Natural killer cell (primary cell): ENCODE results near the gene ARRDC5. TPM values are rescaled to one million over a fixed set of nuclear protein-coding genes. Genes with fewer than 3 reads are reported as not detected.

ENCODE experiments used
- ATAC-seq, 3 donors: fragments of 150-1000 bp in 2 of 3; fragments of 200-7000 bp in 1 of 3; cut with Tn5 transposase; 1 replicate in 1 of 3; 2 replicates in 2 of 3; pipeline ENCODE4 v1.10.0; 2021; ENCODE audit warnings: mild to moderate bottlenecking in 2 of 3, moderate library complexity in 2 of 3
- DNase-seq, 2 donors: peaks; one replicate each; pipeline versions ENCODE4 v3.0.0 to v3.0.0-alpha.2; 2013 to 2021; ENCODE audit warnings: mixed read lengths in 1 of 2
- H3K27ac ChIP-seq: one replicate; pipeline ENCODE4 v1.5.1; 2013; ENCODE audit warnings: mild to moderate bottlenecking, low read length
- H3K27me3 ChIP-seq: one replicate; pipeline ENCODE4 v1.6.1; 2013; ENCODE audit warnings: low read length; ENCODE audit not compliant: control insufficient read depth, insufficient read depth
- H3K36me3 ChIP-seq: one replicate; pipeline ENCODE4 v1.6.1; 2013; ENCODE audit warnings: low read length; ENCODE audit not compliant: control insufficient read depth, insufficient read depth
- H3K4me1 ChIP-seq: one replicate; pipeline ENCODE4 v1.6.1; 2013; ENCODE audit warnings: low read length; ENCODE audit not compliant: control insufficient read depth, insufficient read depth
- H3K4me3 ChIP-seq: one replicate; pipeline ENCODE4 v1.5.1; 2013; ENCODE audit warnings: low read length
- H3K9me3 ChIP-seq: one replicate; pipeline ENCODE4 v1.6.1; 2013; ENCODE audit warnings: low read length; ENCODE audit not compliant: control insufficient read depth, insufficient read depth
- H3K27ac Mint-ChIP-seq, 2 donors: one replicate each; pipeline ENCODE4 v1.8.0; 2022; ENCODE audit warnings: mild to moderate bottlenecking in 2 of 2, mixed read lengths in 2 of 2, moderate library complexity in 1 of 2
- H3K27me3 Mint-ChIP-seq, 2 donors: one replicate each; pipeline ENCODE4 v1.8.0; 2022; ENCODE audit warnings: low read depth in 2 of 2, mixed read lengths in 2 of 2
- H3K36me3 Mint-ChIP-seq: one replicate; pipeline ENCODE4 v1.8.0; 2022; ENCODE audit warnings: mixed read lengths
- H3K4me1 Mint-ChIP-seq, 2 donors: one replicate each; pipeline ENCODE4 v1.8.0; 2022; ENCODE audit warnings: mixed read lengths in 2 of 2
- H3K4me3 Mint-ChIP-seq: one replicate; pipeline ENCODE4 v1.8.0; 2022; ENCODE audit warnings: mild to moderate bottlenecking, moderate library complexity, mixed read lengths
- H3K9me3 Mint-ChIP-seq, 2 donors: one replicate each; pipeline ENCODE4 v1.8.0; 2022; ENCODE audit warnings: mixed read lengths in 2 of 2
- WGBS: methylation state at CpG from one replicate; pipeline ENCODE4 v1.1.7; 2013; ENCODE audit warnings: missing lambda C conversion rate; ENCODE audit not compliant: insufficient coverage; 5-methylcytosine and 5-hydroxymethylcytosine counted together
- intact Hi-C: fragments of 100-400 bp; cut with micrococcal nuclease; formaldehyde crosslinking; loops from one replicate; pipeline ENCODE4 v1.14.2; 2022
- total RNA-seq, 4 donors: library from RNA; stranded (reverse); fragments of 120-200 nt in 1 of 4; gene quantifications; one replicate each; pipeline versions ENCODE4 v1.2.3 to v1.2.4, GENCODE V29; 2013 to 2022
- TF ChIP-seq, protein P1 (sequence below): fragments of 200-600 bp; IDR thresholded peaks from one replicate; pipeline ENCODE4 v1.8.0; 2022; ENCODE audit warnings: antibody characterized with exemption

Gene ARRDC5
- total RNA-seq, 3 donors from 2014 or later (not counting 1 experiment from before 2014, with no cell fraction given): 5.9 to 13.0 (median 8.8) TPM

DNA sequence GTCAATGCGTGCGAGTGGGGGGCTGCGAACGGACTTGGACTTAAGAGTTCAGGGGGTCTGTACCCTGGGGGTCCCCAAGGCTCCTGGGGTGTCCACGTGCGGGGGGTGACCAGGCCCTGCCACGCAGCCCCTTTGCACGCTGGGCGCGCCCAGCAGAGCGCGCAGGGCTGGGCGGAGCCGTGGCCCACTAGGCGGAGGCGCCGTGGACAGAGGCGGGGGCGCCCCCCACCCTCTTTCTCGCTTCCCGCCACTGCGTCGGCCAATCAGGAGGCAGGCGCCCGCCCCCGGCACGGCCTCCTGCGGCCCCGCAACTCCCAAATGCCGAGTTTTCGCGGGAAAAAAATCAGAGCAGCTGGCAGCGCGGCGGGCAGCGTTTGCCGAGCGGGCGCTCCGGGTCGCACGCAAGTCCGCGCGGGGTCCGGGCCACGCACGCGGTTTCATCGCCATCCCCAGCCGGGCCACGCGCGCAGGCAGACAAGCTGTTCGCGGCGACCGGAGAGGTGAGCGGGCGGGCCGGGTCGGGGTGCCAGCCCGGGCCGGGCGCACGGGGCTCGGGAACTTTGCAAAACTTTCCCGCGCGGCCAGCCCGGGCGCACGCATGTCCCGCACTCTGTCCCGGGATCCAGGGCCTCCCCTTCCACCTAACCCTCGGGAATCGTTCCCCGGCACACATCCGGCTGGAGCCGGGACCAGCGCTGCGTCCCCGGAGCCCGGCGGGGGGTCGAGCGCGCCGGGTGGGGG, 6.6 kb upstream of the ARRDC5 start, which contains the start of gene UHRF1:
UHRF1 (plus strand) TSS at position 346 of the 741 bp plus-strand sequence. CDS start 1,385 bp downstream, outside the sequence.
- no peaks in the 10 kb centered on the region for H3K27me3 ChIP-seq
- Mint-ChIP-seq H3K27me3 (no peaks in the 10 kb centered on the region), H3K4me1 (peaks cover 45 to 52% of the 10 kb centered on the region in 2 donors), H3K27ac (peak within 1 kb of the TSS in 1 of 2 donors; percentile 98), H3K9me3 (no peaks in the 10 kb centered on the region), H3K4me3 (peak within 1 kb of the TSS; percentile 88), H3K36me3 (no peaks in the 10 kb centered on the region)
- H3K36me3 ChIP-seq: no peaks in the 10 kb centered on the region
- intact Hi-C loops: no loop called here
- peaks cover 49% of the 10 kb centered on the region for H3K4me1 ChIP-seq
- DNase-seq: no peak
- TF ChIP-seq, protein P1, sequence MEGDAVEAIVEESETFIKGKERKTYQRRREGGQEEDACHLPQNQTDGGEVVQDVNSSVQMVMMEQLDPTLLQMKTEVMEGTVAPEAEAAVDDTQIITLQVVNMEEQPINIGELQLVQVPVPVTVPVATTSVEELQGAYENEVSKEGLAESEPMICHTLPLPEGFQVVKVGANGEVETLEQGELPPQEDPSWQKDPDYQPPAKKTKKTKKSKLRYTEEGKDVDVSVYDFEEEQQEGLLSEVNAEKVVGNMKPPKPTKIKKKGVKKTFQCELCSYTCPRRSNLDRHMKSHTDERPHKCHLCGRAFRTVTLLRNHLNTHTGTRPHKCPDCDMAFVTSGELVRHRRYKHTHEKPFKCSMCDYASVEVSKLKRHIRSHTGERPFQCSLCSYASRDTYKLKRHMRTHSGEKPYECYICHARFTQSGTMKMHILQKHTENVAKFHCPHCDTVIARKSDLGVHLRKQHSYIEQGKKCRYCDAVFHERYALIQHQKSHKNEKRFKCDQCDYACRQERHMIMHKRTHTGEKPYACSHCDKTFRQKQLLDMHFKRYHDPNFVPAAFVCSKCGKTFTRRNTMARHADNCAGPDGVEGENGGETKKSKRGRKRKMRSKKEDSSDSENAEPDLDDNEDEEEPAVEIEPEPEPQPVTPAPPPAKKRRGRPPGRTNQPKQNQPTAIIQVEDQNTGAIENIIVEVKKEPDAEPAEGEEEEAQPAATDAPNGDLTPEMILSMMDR: no peak
- peak within 1 kb of the TSS; percentile 25 for H3K4me3 ChIP-seq
- peak in 1 of 3 donors; percentile 10 for ATAC-seq
- H3K9me3 ChIP-seq: no peaks in the 10 kb centered on the region
- 4% methylated on average over 89 of the region's 89 CpGs for WGBS
- H3K27ac ChIP-seq: no peak within 1 kb of the TSS

DNA sequence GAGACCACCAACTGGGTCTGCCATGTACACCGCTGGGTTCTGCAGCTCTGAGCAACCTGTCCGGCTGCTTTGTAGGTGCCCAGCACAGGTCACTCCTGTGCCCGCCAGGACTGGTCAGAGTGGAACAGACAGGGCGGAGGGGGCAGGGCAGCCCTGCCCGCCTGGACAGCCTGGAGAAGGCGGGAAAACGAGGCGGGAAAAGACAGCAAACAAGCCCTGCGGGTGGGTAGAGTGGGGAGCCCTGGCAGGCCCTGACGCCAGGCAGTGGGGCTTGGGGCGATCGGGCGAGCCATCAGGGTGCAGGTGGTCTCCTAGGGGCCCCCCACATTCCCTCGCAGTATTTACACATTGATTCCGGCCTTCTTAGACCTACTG, 6.1 kb upstream of the ARRDC5 start:
- no peaks in the 10 kb centered on the region for H3K27me3 ChIP-seq
- H3K27me3 Mint-ChIP-seq: no peaks in the 10 kb centered on the region
- H3K27ac ChIP-seq: no peak overlapping the region
- H3K36me3 Mint-ChIP-seq: no peaks in the 10 kb centered on the region
- DNase-seq (no peak), ATAC-seq (no peak)
- intact Hi-C loops: no loop called here
- no peaks in the 10 kb centered on the region for H3K9me3 Mint-ChIP-seq
- TF ChIP-seq, protein P1: no peak
- 96% methylated on average over 15 of the region's 15 CpGs for WGBS
- H3K4me3 ChIP-seq: no peak overlapping the region
- peaks cover 43% of the 10 kb centered on the region for H3K4me1 ChIP-seq
- H3K4me1 Mint-ChIP-seq: peaks cover 39 to 46% of the 10 kb centered on the region in 2 donors
- H3K9me3 ChIP-seq: no peaks in the 10 kb centered on the region
- no peak overlapping the region for H3K27ac Mint-ChIP-seq
- H3K36me3 ChIP-seq: no peaks in the 10 kb centered on the region
- peak overlapping the region; percentile 49 for H3K4me3 Mint-ChIP-seq

DNA sequence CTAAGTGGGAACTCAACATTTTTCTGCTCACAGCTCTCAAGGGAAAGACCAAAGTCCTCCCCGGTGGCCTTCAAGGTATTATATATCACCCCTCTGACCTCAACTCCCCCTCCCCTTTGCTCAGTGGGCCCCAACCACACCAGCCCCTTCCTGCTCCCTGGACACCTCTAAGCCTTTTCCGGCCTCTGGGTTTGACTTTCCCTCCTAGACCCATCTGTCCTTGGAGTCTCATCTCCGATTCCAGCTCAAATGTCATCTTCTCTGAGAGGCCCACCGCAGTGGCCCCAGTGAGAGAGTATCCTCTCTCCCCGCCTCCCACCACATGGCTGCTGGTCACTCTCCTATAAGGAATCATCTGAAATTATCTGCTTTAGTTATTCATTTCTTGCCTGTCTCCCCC, 5.7 kb upstream of the ARRDC5 start:
- WGBS: 87% methylated on average over 5 of the region's 5 CpGs
- H3K4me1 Mint-ChIP-seq: peaks cover 38 to 44% of the 10 kb centered on the region in 2 donors

More for the DNA sequence above, 5.7 kb upstream of the ARRDC5 start:
- DNase-seq (no peak), ATAC-seq (no peak)
- no peak overlapping the region for H3K4me3 ChIP-seq
- H3K27me3 ChIP-seq: no peaks in the 10 kb centered on the region
- no peak overlapping the region for H3K27ac ChIP-seq
- peaks cover 39% of the 10 kb centered on the region for H3K4me1 ChIP-seq
- H3K9me3 ChIP-seq: no peaks in the 10 kb centered on the region
- no peak overlapping the region for H3K27ac Mint-ChIP-seq
- intact Hi-C loops: no loop called here
- H3K4me3 Mint-ChIP-seq: peak overlapping the region; percentile 49
- TF ChIP-seq, protein P1: no peak
- H3K36me3 ChIP-seq: no peaks in the 10 kb centered on the region
- H3K36me3 Mint-ChIP-seq: no peaks in the 10 kb centered on the region
- no peaks in the 10 kb centered on the region for H3K27me3 Mint-ChIP-seq
- H3K9me3 Mint-ChIP-seq: no peaks in the 10 kb centered on the region
